NT2/D1 (cell line): ENCODE measurements around the gene VEZT.

ENCODE experiments used
- DNase-seq: peaks from one replicate; pipeline ENCODE4 v3.0.0-alpha.2; 2011; ENCODE audit warnings: low read depth, low spot score
- H3K27me3 ChIP-seq: 2 replicates; pipeline ENCODE4 v1.6.0; 2011; ENCODE audit warnings: mild to moderate bottlenecking; ENCODE audit not compliant: insufficient read length, insufficient read depth
- H3K36me3 ChIP-seq: 2 replicates; pipeline ENCODE4 v1.6.1; 2011; ENCODE audit warnings: mild to moderate bottlenecking, low read length, mixed read lengths; ENCODE audit not compliant: insufficient read depth, insufficient read length
- H3K4me1 ChIP-seq: 2 replicates; pipeline ENCODE4 v1.5.1; 2011; ENCODE audit not compliant: insufficient read depth, insufficient read length
- H3K4me3 ChIP-seq: 2 replicates; pipeline ENCODE4 v1.5.1; 2011; ENCODE audit warnings: low read depth; ENCODE audit not compliant: insufficient read length
- H3K9ac ChIP-seq: 2 replicates; pipeline ENCODE4 v1.6.0; 2011; ENCODE audit warnings: low read depth; ENCODE audit not compliant: insufficient read length
- H3K9me3 ChIP-seq: 2 replicates; pipeline ENCODE4 v1.5.1; 2011; ENCODE audit warnings: mild to moderate bottlenecking, low read length; ENCODE audit not compliant: insufficient read depth
- SUZ12 ChIP-seq: IDR thresholded peaks from 2 replicates; pipeline ENCODE4 v1.6.1; 2011; ENCODE audit not compliant: insufficient read length, insufficient read depth; ENCODE audit errors: extremely low read depth
- YY1 ChIP-seq: IDR thresholded peaks from 2 replicates; pipeline ENCODE4 v1.6.1; 2011; ENCODE audit not compliant: insufficient read length, insufficient read depth
- ZNF274 ChIP-seq: IDR thresholded peaks from 2 replicates; pipeline ENCODE4 v1.6.1; 2011; ENCODE audit warnings: mild to moderate bottlenecking, low read depth, low read length

Gene VEZT, protein sequence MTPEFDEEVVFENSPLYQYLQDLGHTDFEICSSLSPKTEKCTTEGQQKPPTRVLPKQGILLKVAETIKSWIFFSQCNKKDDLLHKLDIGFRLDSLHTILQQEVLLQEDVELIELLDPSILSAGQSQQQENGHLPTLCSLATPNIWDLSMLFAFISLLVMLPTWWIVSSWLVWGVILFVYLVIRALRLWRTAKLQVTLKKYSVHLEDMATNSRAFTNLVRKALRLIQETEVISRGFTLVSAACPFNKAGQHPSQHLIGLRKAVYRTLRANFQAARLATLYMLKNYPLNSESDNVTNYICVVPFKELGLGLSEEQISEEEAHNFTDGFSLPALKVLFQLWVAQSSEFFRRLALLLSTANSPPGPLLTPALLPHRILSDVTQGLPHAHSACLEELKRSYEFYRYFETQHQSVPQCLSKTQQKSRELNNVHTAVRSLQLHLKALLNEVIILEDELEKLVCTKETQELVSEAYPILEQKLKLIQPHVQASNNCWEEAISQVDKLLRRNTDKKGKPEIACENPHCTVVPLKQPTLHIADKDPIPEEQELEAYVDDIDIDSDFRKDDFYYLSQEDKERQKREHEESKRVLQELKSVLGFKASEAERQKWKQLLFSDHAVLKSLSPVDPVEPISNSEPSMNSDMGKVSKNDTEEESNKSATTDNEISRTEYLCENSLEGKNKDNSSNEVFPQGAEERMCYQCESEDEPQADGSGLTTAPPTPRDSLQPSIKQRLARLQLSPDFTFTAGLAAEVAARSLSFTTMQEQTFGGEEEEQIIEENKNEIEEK

DNA sequence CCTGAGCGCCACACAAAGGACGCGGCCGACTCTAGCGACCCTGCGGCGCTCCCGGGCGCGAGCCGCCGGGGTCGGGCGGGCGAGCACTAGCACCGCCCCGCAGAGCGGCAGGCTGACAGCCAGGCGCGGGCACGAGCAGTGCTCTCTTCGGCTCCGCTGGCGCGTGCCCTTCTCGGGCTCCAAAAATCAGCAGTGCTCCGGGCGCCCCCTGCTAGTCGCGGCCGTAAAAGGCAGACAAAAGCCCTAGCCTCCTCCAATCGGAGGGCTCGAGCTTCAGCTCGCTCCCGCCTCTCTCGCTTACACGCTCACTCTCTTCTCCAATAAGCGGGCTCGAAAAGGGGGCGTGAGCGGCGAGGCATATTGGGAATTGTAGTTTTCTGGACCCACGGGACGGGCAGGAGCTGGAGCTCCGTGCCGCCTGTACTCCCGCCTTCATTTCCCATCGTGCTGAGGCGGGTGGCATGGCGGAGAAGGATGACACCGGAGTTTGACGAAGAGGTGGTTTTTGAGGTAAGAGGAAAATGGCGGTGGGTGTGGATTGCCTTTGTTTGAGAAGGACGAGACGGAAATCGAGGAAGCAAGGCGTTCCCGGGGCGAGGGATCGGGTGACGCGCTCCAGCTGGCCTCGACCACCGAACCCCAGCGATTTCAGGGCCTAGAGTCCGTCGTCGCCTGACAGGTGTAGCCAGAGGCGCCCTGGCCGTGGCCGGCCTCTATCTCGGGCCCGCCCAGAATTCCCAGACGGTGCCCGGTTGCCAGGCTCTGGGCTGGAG is at the start of gene VEZT, which contains the start of gene FGD6:
Gene VEZT (plus strand): TSS at position 431 of the 773 bp plus-strand sequence. CDS start 44 bp downstream, at position 475.
Gene FGD6 (minus strand): TSS at position 91 of the 773 bp plus-strand sequence. CDS start 227 bp downstream, outside the sequence.
- Histone ChIP-seq H3K4me1 (no peaks in the 10 kb centered on the region), H3K36me3 (peaks cover 6% of the 10 kb centered on the region), H3K27me3 (no peaks in the 10 kb centered on the region), H3K4me3 (peak within 1 kb of the TSS; percentile 94), H3K9me3 (no peaks in the 10 kb centered on the region), H3K9ac (peak within 1 kb of the TSS; percentile 92)
- no peak for TF ChIP-seq ZNF274
- peak; percentile 59 for TF ChIP-seq YY1
- TF ChIP-seq SUZ12: no peak
- peak; percentile 98 for DNase-seq

DNA sequence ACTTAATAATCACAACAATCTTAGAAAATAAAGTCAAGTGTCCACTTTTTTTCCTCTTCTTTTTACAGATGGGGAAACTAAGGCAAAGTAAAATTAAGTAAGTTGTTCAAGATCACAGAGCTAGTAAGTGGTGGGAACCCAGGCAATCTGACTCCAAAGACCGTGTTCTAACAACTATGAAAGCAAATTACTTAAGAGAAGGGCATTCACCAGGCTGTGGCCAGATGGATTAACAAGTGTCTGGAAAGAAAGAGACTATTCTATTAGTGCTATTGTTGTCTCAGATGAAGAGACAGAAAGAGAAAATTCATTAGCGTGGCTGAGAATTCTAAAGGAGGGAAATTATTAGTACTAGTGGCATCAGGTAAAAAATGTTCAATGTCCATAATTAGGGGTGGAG is 48.9 kb upstream of the VEZT start:
- Histone ChIP-seq H3K27me3 (no peaks in the 10 kb centered on the region), H3K4me3 (no peak overlapping the region), H3K9ac (no peak overlapping the region), H3K9me3 (no peaks in the 10 kb centered on the region), H3K36me3 (peaks cover 29% of the 10 kb centered on the region), H3K4me1 (no peaks in the 10 kb centered on the region)
- no peak for DNase-seq
- TF ChIP-seq ZNF274: no peak
- TF ChIP-seq SUZ12: no peak
- no peak for TF ChIP-seq YY1

DNA sequence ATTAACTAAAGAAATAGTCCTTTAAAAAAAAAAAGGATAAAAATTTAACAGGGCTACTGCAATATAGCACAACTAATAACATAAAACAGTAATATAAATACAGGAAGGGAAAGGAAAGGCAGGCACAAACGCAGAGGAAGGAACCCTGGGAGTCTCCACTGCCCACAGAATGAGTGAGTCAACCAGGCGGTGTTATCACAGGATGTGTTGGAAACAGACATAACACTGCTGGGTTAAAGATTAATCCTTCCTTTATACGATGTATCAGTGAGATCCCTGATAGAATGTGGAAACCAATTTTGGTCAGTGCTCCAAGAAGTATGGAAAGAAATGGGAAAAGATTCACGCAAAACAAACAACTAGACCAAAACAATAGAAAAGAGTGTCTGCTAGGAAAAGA is 48.2 kb upstream of the VEZT start:
- TF ChIP-seq ZNF274 (no peak), SUZ12 (no peak), YY1 (no peak)
- no peaks in the 10 kb centered on the region for H3K9me3 ChIP-seq
- no peaks in the 10 kb centered on the region for H3K27me3 ChIP-seq
- no peak overlapping the region for H3K9ac ChIP-seq
- H3K4me3 ChIP-seq: no peak overlapping the region
- no peak for DNase-seq
- H3K4me1 ChIP-seq: no peaks in the 10 kb centered on the region
- peaks cover 29% of the 10 kb centered on the region for H3K36me3 ChIP-seq

DNA sequence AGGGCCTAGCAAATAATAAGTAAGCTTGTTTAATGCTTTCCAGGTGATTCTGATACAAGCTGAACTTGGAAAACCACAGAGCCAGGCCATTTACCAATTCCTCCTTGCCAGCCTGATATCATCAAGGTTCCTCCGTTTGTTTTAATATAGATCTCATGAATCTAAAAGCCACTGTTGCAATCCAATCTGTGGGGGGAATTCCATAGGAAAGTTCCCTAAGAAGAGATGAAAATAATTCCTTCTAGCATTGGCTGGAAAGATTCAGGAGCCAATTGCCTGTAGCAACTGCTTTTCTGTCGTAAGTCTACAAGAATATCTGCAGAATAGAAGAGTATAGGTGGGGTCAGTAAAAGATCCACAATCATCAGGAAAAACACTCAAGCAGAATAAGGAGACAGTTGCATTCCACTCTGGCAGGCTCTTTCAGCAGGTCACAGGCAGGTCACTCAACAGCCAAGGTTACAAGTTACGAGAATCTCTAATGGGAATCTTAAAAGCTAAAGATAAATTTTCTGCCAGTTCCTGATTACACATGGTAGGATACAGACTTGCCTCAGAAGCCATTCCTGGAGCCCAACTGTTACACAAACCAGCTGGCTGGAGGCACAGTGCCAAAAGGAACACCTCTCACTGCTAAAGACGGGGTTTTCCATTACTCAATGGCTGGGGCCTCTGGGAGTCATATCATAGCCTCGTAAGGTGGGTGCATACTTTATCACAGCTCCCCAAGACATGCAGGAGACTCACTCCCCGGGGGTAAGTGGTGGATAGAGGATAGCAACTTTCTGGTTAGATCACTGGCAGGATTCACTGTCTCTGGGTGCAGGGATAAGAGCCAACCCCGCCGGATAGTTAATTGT is 44.0 kb upstream of the VEZT start:
- no peak for DNase-seq
- H3K27me3 ChIP-seq: no peaks in the 10 kb centered on the region
- no peak overlapping the region for H3K4me3 ChIP-seq
- no peak overlapping the region for H3K9ac ChIP-seq
- no peaks in the 10 kb centered on the region for H3K9me3 ChIP-seq
- TF ChIP-seq SUZ12: no peak
- no peak for TF ChIP-seq YY1
- H3K36me3 ChIP-seq: peaks cover 24% of the 10 kb centered on the region
- no peaks in the 10 kb centered on the region for H3K4me1 ChIP-seq

DNA sequence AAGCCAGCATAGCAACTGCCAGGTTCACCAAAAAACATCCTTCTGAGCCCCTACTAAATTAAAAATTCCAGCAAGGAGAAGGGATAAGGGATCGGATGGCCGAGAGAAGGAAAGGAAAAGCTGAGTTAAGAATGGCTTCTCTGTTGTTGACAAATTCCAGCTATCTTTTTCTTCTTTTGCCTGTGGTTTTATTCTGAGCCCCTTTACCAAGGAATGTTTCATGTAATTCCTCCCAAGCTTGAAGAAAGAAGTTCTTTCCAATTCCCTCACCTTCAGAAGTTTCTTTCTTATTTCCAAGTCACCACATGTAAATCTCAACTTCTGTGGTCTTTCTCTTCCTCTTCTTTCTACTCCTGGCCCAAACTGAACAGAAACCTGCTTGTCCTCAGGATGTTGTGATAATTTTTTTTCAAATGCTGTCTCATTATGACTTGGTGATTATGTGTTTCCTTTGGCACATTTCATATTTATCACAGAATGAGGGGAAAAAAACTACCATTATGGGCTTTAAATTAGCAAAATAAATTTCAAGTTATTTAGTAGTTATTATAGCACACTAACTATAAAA is 40.3 kb upstream of the VEZT start:
- no peaks in the 10 kb centered on the region for H3K9me3 ChIP-seq
- H3K36me3 ChIP-seq: peaks cover 6% of the 10 kb centered on the region
- no peak for DNase-seq
- no peak overlapping the region for H3K4me3 ChIP-seq
- no peaks in the 10 kb centered on the region for H3K4me1 ChIP-seq
- H3K27me3 ChIP-seq: no peaks in the 10 kb centered on the region
- TF ChIP-seq YY1 (no peak), SUZ12 (no peak), ZNF274 (no peak)
- no peak overlapping the region for H3K9ac ChIP-seq

DNA sequence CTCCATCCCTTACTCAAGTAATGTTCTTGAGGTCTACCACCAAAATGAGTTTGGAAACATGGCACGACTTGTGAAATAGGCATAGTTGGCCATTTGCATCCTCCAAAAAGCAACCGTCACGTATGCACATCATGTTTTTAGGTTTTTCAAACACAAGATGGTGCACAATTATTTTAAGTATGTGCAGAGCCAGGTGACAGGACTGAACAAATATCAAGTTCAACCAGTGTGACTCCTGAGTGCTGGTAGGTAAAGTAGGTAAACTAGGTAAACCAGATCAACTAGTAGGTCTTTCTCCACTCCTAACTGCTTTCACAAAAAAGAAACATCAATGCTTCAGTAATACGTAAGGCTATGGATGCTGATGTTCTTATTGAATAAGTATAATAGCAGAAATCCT is 39.5 kb upstream of the VEZT start:
- Histone ChIP-seq H3K36me3 (peaks cover under 1% of the 10 kb centered on the region), H3K9me3 (no peaks in the 10 kb centered on the region), H3K4me3 (no peak overlapping the region), H3K4me1 (no peaks in the 10 kb centered on the region), H3K27me3 (no peaks in the 10 kb centered on the region), H3K9ac (no peak overlapping the region)
- TF ChIP-seq ZNF274 (no peak), SUZ12 (no peak), YY1 (no peak)
- DNase-seq: no peak
